SK-N-SH treated with all-trans-retinoic acid at 6 μM for 48 hours (cell line): ENCODE results near the gene USP7.

Experiments
- ATAC-seq: fragments of 200-7000 bp; cut with Tn5 transposase; 3 replicates; pipeline ENCODE4 v1.9.1; 2020; ENCODE audit warnings: mild to moderate bottlenecking, moderate library complexity
- ARNTL ChIP-seq: fragments of 450-650 bp; formaldehyde crosslinking; IDR thresholded peaks from 2 replicates; pipeline ENCODE4 v1.5.0; 2020; ENCODE audit warnings: low read depth, mild to moderate bottlenecking, moderate library complexity, borderline replicate concordance
- BACH2 ChIP-seq: fragments of 250-450 bp; sonication (Bioruptor Pico); IDR thresholded peaks from 2 replicates; pipeline ENCODE4 v1.9.0; 2021; ENCODE audit warnings: mild to moderate bottlenecking, borderline replicate concordance
- CSDC2 ChIP-seq: fragments of 250-450 bp; sonication (Bioruptor Pico); IDR thresholded peaks from 2 replicates; pipeline ENCODE4 v1.5.0; 2020; ENCODE audit warnings: mild to moderate bottlenecking, moderate library complexity
- ESRRG ChIP-seq: fragments of 250-450 bp; sonication (Bioruptor Pico); IDR thresholded peaks from 2 replicates; pipeline ENCODE4 v1.6.1; 2021; ENCODE audit warnings: mild to moderate bottlenecking
- GLIS3 ChIP-seq: fragments of 250-450 bp; sonication (Bioruptor Pico); IDR thresholded peaks from 2 replicates; pipeline ENCODE4 v1.5.0; 2020; ENCODE audit warnings: mild to moderate bottlenecking, moderate library complexity
- ISL1 ChIP-seq: fragments of 250-450 bp; sonication (Bioruptor Pico); IDR thresholded peaks from 2 replicates; pipeline ENCODE4 v2.1.2; 2022; ENCODE audit warnings: mild to moderate bottlenecking, moderate library complexity
- OSR1 ChIP-seq: fragments of 250-450 bp; sonication (Bioruptor Pico); IDR thresholded peaks from 2 replicates; pipeline ENCODE4 v1.8.0; 2022; ENCODE audit warnings: moderate library complexity, mild to moderate bottlenecking, inconsistent platforms
- PPARA ChIP-seq: fragments of 250-450 bp; sonication (Bioruptor Pico); IDR thresholded peaks from 2 replicates; pipeline ENCODE4 v1.5.0; 2020; ENCODE audit warnings: mild to moderate bottlenecking, borderline replicate concordance
- RARB ChIP-seq: fragments of 250-450 bp; sonication (Bioruptor Pico); IDR thresholded peaks from 2 replicates; pipeline ENCODE4 v1.8.0; 2021; ENCODE audit warnings: mild to moderate bottlenecking, moderate library complexity
- SNAI2 ChIP-seq: fragments of 250-450 bp; sonication (Bioruptor Pico); IDR thresholded peaks from 2 replicates; pipeline ENCODE4 v1.5.0; 2020; ENCODE audit warnings: mild to moderate bottlenecking, moderate library complexity
- TCF4 ChIP-seq: fragments of 250-450 bp; sonication (Bioruptor Pico); IDR thresholded peaks from 2 replicates; pipeline ENCODE4 v1.8.0; 2021; ENCODE audit warnings: mild to moderate bottlenecking, moderate library complexity, borderline replicate concordance
- TOX ChIP-seq: fragments of 250-450 bp; sonication (Bioruptor Pico); IDR thresholded peaks from 2 replicates; pipeline ENCODE4 v1.8.0; 2021; ENCODE audit warnings: mild to moderate bottlenecking, moderate library complexity, borderline replicate concordance
- ZC3H10 ChIP-seq: fragments of 250-450 bp; sonication (Bioruptor Pico); IDR thresholded peaks from 2 replicates; pipeline ENCODE4 v1.5.1; 2021; ENCODE audit warnings: mild to moderate bottlenecking, moderate library complexity
- ZFP3 ChIP-seq: fragments of 250-450 bp; sonication (Bioruptor Pico); IDR thresholded peaks from 2 replicates; pipeline ENCODE4 v1.5.0; 2020; ENCODE audit warnings: mild to moderate bottlenecking, moderate library complexity
- ZFP30 ChIP-seq: fragments of 450-650 bp; formaldehyde crosslinking; IDR thresholded peaks from 2 replicates; pipeline ENCODE4 v1.5.0; 2022; ENCODE audit warnings: mild to moderate bottlenecking, moderate library complexity
- ZNF565 ChIP-seq: fragments of 450-650 bp; formaldehyde crosslinking; conservative IDR thresholded peaks from 2 replicates; pipeline ENCODE4 v1.5.0; 2020; ENCODE audit warnings: low read depth, mild to moderate bottlenecking, moderate library complexity
- ZNF70 ChIP-seq: fragments of 450-650 bp; formaldehyde crosslinking; IDR thresholded peaks from 2 replicates; pipeline ENCODE4 v1.5.0; 2020; ENCODE audit warnings: mild to moderate bottlenecking, moderate library complexity
- ZNF8 ChIP-seq: fragments of 450-650 bp; formaldehyde crosslinking; IDR thresholded peaks from 2 replicates; pipeline ENCODE4 v1.5.0; 2020; ENCODE audit warnings: mild to moderate bottlenecking, moderate library complexity
- TF ChIP-seq, protein P1 (sequence below): fragments of 250-450 bp; sonication (Bioruptor Pico); IDR thresholded peaks from 2 replicates; pipeline ENCODE4 v1.5.1; 2020; ENCODE audit warnings: low read depth, mild to moderate bottlenecking, moderate library complexity
- TF ChIP-seq, protein P2 (sequence below): fragments of 250-450 bp; sonication (Bioruptor Pico); IDR thresholded peaks from 2 replicates; pipeline ENCODE4 v1.5.1; 2021; ENCODE audit warnings: mild to moderate bottlenecking, moderate library complexity
- TF ChIP-seq, protein P3 (sequence below): fragments of 250-450 bp; sonication (Bioruptor Pico); IDR thresholded peaks from 2 replicates; pipeline ENCODE4 v1.8.0; 2021; ENCODE audit warnings: low read depth, mild to moderate bottlenecking, moderate library complexity, borderline replicate concordance
- TF ChIP-seq, protein P4 (sequence below): fragments of 250-450 bp; sonication (Bioruptor Pico); IDR thresholded peaks from 2 replicates; pipeline ENCODE4 v1.8.0; 2020; ENCODE audit warnings: mild to moderate bottlenecking, moderate library complexity, borderline replicate concordance
- TF ChIP-seq, protein P5 (sequence below): fragments of 250-450 bp; sonication (Bioruptor Pico); IDR thresholded peaks from 2 replicates; pipeline ENCODE4 v1.5.0; 2020; ENCODE audit warnings: mild to moderate bottlenecking, moderate library complexity

USP7 gene

DNA sequence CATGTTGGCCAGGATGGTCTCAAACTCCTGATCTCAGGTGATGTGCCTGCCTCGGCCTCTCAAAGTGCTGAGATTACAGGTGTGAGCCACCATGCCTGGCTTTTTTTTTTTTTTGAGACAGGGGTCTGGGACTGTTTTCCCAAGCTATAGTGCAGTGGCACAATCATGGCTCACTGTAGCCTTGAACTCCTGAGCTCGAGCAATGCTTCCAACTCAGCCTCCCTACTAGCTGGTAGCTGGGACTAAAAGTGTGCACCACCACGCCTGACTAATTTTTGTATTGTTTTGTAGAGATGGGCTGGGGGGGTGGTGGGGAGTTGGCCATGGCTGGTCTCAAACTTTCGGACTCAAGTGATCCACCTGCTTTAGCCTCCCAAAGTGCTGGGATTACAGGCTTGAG is 36.1 kb upstream of the USP7 start:
- TF ChIP-seq ZNF565 (CRISPR knock-in tag) (no peak), BACH2 (CRISPR knock-in tag) (no peak), SNAI2 (no peak), GLIS3 (no peak), ZNF8 (CRISPR knock-in tag) (no peak), ESRRG (no peak), ISL1 (CRISPR knock-in tag) (no peak), OSR1 (CRISPR knock-in tag) (no peak), ZC3H10 (CRISPR knock-in tag) (no peak), RARB (CRISPR knock-in tag) (no peak), ZFP30 (CRISPR knock-in tag) (no peak), ZNF70 (CRISPR knock-in tag) (no peak), ARNTL (no peak), TCF4 (CRISPR knock-in tag) (no peak), PPARA (CRISPR knock-in tag) (no peak), CSDC2 (CRISPR knock-in tag) (no peak)
- TF ChIP-seq, protein P1, sequence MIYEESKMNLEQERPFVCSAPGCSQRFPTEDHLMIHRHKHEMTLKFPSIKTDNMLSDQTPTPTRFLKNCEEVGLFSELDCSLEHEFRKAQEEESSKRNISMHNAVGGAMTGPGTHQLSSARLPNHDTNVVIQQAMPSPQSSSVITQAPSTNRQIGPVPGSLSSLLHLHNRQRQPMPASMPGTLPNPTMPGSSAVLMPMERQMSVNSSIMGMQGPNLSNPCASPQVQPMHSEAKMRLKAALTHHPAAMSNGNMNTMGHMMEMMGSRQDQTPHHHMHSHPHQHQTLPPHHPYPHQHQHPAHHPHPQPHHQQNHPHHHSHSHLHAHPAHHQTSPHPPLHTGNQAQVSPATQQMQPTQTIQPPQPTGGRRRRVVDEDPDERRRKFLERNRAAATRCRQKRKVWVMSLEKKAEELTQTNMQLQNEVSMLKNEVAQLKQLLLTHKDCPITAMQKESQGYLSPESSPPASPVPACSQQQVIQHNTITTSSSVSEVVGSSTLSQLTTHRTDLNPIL (CRISPR knock-in tag) = no peak
- TF ChIP-seq, protein P2, sequence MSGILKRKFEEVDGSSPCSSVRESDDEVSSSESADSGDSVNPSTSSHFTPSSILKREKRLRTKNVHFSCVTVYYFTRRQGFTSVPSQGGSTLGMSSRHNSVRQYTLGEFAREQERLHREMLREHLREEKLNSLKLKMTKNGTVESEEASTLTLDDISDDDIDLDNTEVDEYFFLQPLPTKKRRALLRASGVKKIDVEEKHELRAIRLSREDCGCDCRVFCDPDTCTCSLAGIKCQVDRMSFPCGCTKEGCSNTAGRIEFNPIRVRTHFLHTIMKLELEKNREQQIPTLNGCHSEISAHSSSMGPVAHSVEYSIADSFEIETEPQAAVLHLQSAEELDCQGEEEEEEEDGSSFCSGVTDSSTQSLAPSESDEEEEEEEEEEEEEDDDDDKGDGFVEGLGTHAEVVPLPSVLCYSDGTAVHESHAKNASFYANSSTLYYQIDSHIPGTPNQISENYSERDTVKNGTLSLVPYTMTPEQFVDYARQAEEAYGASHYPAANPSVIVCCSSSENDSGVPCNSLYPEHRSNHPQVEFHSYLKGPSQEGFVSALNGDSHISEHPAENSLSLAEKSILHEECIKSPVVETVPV = no peak
- TF ChIP-seq, protein P3, sequence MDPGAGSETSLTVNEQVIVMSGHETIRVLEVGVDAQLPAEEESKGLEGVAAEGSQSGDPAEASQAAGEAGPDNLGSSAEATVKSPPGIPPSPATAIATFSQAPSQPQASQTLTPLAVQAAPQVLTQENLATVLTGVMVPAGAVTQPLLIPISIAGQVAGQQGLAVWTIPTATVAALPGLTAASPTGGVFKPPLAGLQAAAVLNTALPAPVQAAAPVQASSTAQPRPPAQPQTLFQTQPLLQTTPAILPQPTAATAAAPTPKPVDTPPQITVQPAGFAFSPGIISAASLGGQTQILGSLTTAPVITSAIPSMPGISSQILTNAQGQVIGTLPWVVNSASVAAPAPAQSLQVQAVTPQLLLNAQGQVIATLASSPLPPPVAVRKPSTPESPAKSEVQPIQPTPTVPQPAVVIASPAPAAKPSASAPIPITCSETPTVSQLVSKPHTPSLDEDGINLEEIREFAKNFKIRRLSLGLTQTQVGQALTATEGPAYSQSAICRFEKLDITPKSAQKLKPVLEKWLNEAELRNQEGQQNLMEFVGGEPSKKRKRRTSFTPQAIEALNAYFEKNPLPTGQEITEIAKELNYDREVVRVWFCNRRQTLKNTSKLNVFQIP (CRISPR knock-in tag) = no peak
- TF ChIP-seq, protein P4, sequence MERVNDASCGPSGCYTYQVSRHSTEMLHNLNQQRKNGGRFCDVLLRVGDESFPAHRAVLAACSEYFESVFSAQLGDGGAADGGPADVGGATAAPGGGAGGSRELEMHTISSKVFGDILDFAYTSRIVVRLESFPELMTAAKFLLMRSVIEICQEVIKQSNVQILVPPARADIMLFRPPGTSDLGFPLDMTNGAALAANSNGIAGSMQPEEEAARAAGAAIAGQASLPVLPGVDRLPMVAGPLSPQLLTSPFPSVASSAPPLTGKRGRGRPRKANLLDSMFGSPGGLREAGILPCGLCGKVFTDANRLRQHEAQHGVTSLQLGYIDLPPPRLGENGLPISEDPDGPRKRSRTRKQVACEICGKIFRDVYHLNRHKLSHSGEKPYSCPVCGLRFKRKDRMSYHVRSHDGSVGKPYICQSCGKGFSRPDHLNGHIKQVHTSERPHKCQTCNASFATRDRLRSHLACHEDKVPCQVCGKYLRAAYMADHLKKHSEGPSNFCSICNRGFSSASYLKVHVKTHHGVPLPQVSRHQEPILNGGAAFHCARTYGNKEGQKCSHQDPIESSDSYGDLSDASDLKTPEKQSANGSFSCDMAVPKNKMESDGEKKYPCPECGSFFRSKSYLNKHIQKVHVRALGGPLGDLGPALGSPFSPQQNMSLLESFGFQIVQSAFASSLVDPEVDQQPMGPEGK (CRISPR knock-in tag) = no peak
- ATAC-seq = no peak

DNA sequence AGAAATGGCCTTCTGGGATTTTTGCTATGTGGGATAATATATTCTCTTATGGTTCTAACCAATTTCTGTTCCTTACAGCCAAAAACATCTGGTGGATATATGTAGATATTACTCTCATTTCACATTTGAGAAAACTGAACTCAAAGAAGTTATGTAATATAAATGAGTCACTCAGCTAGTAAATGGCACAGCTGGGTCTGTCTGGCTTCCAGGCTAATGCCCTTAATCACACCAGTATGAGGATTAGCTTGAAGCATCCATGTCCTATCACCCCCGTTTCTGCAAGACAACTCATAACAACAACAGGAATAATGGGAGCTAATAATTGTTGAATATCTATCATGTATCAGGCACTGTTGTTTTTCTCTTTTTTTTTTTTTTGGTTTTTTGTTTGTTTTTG is 34.4 kb upstream of the USP7 start:
- ATAC-seq = no peak
- TF ChIP-seq ZFP3 (CRISPR knock-in tag) (no peak), ZNF565 (CRISPR knock-in tag) (no peak), ZNF8 (CRISPR knock-in tag) (no peak), ZFP30 (CRISPR knock-in tag) (no peak), ARNTL (no peak)
- TF ChIP-seq, protein P5, sequence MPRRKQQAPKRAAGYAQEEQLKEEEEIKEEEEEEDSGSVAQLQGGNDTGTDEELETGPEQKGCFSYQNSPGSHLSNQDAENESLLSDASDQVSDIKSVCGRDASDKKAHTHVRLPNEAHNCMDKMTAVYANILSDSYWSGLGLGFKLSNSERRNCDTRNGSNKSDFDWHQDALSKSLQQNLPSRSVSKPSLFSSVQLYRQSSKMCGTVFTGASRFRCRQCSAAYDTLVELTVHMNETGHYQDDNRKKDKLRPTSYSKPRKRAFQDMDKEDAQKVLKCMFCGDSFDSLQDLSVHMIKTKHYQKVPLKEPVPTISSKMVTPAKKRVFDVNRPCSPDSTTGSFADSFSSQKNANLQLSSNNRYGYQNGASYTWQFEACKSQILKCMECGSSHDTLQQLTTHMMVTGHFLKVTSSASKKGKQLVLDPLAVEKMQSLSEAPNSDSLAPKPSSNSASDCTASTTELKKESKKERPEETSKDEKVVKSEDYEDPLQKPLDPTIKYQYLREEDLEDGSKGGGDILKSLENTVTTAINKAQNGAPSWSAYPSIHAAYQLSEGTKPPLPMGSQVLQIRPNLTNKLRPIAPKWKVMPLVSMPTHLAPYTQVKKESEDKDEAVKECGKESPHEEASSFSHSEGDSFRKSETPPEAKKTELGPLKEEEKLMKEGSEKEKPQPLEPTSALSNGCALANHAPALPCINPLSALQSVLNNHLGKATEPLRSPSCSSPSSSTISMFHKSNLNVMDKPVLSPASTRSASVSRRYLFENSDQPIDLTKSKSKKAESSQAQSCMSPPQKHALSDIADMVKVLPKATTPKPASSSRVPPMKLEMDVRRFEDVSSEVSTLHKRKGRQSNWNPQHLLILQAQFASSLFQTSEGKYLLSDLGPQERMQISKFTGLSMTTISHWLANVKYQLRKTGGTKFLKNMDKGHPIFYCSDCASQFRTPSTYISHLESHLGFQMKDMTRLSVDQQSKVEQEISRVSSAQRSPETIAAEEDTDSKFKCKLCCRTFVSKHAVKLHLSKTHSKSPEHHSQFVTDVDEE (CRISPR knock-in tag) = no peak
- TF ChIP-seq, all 23 proteins: peak for 0

DNA sequence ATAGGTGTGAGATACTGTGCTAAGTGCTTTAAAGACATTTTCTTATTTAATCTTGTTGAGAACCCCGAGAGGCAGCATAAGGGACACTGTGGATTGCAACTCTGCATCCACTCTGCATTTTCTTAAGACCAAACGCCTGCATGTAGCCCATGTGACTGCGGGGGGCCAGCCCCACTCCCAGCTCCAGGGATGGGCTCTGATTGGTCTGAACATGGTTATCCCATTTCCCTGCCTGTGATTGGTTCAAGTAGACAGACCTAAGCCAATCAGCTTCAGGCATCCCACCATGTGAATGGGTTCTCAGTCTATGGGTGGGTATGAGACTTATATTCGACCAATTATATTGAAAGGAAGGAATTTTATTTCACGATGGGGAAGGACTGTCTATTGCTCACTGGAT is 33.2 kb upstream of the USP7 start:
- peak; percentile 36; the same call in 2 of the 3 replicates for ATAC-seq
- TF ChIP-seq ZNF8 (CRISPR knock-in tag) (no peak), TCF4 (CRISPR knock-in tag) (no peak), ZFP30 (CRISPR knock-in tag) (no peak), ESRRG (no peak), RARB (CRISPR knock-in tag) (no peak), TOX (CRISPR knock-in tag) (no peak), ISL1 (CRISPR knock-in tag) (no peak), ARNTL (no peak)
- TF ChIP-seq, protein P1 (CRISPR knock-in tag) = no peak
- TF ChIP-seq, protein P3 (CRISPR knock-in tag) = no peak
- TF ChIP-seq, protein P4 (CRISPR knock-in tag) = no peak
